ENCODE measurements around the gene CDK2. TPM values are rescaled to one million over a fixed set of nuclear protein-coding genes. Genes with fewer than 3 reads are reported as not detected.
A peak's percentile ranks its signal among the peaks of the same experiment; 100 is the strongest.
"Not testable (repeated sequence)": the region's sequence is repeated elsewhere in the genome, so short reads cannot be mapped to it uniquely, and the experiment has no call there.

CDK2 gene
- 21.4 TPM for total RNA-seq
- long read RNA-seq, transcript CDK2-201 (7 exons, 2,296 nt), result major isoform, 25 of 36 reads
- long read RNA-seq, partial matches to known transcripts, result 0 of 36 reads
- long read RNA-seq, other reads (novel, unspliced or antisense), result 3 of 36 reads

GRCh38 chr12:55966408-55967281, at the start of gene CDK2:
TSS of gene CDK2 (plus strand) at chr12:55966830. CDS start at chr12:55967009, 179 bp downstream.
- DNase-seq (ENCODE audit: low spot score), result peak; percentile 97

- not testable (repeated sequence) for DNase-seq (ENCODE audit: low spot score)
Measured at GRCh38 chr12:55919032-55919431, 47.6 kb upstream of the CDK2 start.

- DNase-seq (ENCODE audit: low spot score), result no peak
Measured at GRCh38 chr12:55922126-55922525, 44.5 kb upstream of the CDK2 start.

- DNase-seq (ENCODE audit: low spot score), result not testable (repeated sequence)
Measured at GRCh38 chr12:55923648-55924047, 43.0 kb upstream of the CDK2 start.

- no peak for DNase-seq (ENCODE audit: low spot score)
Measured at GRCh38 chr12:55925371-55925770, 41.3 kb upstream of the CDK2 start.

- DNase-seq (ENCODE audit: low spot score), result no peak
Measured at GRCh38 chr12:55925870-55926737, 40.5 kb upstream of the CDK2 start.

- DNase-seq (ENCODE audit: low spot score), result peak; percentile 95
Measured at GRCh38 chr12:55926738-55927587, 39.7 kb upstream of the CDK2 start.

GRCh38 chr12:55927588-55928502, 38.8 kb upstream of the CDK2 start, which contains the start of gene PYM1:
TSS of gene PYM1 (minus strand) at chr12:55927894. CDS start at chr12:55927761, 133 bp downstream.
- DNase-seq (ENCODE audit: low spot score), result peak; percentile 93

GRCh38 chr12:55929306-55929791, 37.3 kb upstream of the CDK2 start:
- DNase-seq (ENCODE audit: low spot score), result no peak

GRCh38 chr12:55930771-55931316, 35.8 kb upstream of the CDK2 start, which contains the start of gene DGKA:
TSS of gene DGKA (plus strand) at chr12:55931162. CDS start at chr12:55936504, 5,342 bp downstream.
- DNase-seq (ENCODE audit: low spot score), result no peak

- no peak for DNase-seq (ENCODE audit: low spot score)
Measured at GRCh38 chr12:55931317-55931779, 35.3 kb upstream of the CDK2 start.

- peak; percentile 92 for DNase-seq (ENCODE audit: low spot score)
Measured at GRCh38 chr12:55931780-55932550, 34.7 kb upstream of the CDK2 start.

GRCh38 chr12:55932551-55932910, 34.1 kb upstream of the CDK2 start:
- no peak for DNase-seq (ENCODE audit: low spot score)

GRCh38 chr12:55933169-55933798, 33.3 kb upstream of the CDK2 start:
- no peak for DNase-seq (ENCODE audit: low spot score)

- DNase-seq (ENCODE audit: low spot score), result no peak
Measured at GRCh38 chr12:55933799-55934742, 32.6 kb upstream of the CDK2 start.

- no peak for DNase-seq (ENCODE audit: low spot score)
Measured at GRCh38 chr12:55934773-55935172, 31.9 kb upstream of the CDK2 start.
